T-cell (primary cell): Measurements from ENCODE around the gene LRIF1. TPM values are rescaled to one million over a fixed set of nuclear protein-coding genes. Genes with fewer than 3 reads are reported as not detected.

Experiments
- ATAC-seq, 4 experiments: fragments of 200-7000 bp in 3 of 4; fragments of 150-1000 bp in 1 of 4; cut with Tn5 transposase; replicated peaks in 1 of 4; 1 replicate in 3 of 4; 2 replicates in 1 of 4; pipeline ENCODE4 v1.10.0; 2021; ENCODE audit warnings: moderate library complexity in 3 of 4, mild to moderate bottlenecking in 2 of 4, moderate number of reproducible peaks in 1 of 4
- CTCF ChIA-PET, 2 donors: fragments of 300-600 bp; sonication (Branson Sonifier 250); formaldehyde crosslinking; loops; one replicate each; lab custom pipeline; 2022; ENCODE audit warnings: antibody characterized with exemption in 2 of 2; lab: Charles Lee
- POLR2A ChIA-PET, 2 donors: fragments of 300-600 bp; sonication (Branson Sonifier 250); formaldehyde crosslinking; loops; one replicate each; lab custom pipeline; 2022; ENCODE audit warnings: antibody characterized with exemption in 2 of 2; lab: Charles Lee
- DNase-seq, 35 experiments: peaks; one replicate each; pipeline versions ENCODE4 v3.0.0 to v3.0.0-alpha.2; 2013 to 2023
- H3K27ac ChIP-seq: one replicate; pipeline ENCODE4 v1.5.1; 2013; ENCODE audit warnings: low read length
- H3K27me3 ChIP-seq, 2 experiments: replicated peaks in 1 of 2; 1 replicate in 1 of 2; 2 replicates in 1 of 2; pipeline versions ENCODE4 v1.6.1 to v1.7.0; 2013; ENCODE audit warnings: low read length in 1 of 2, mixed read lengths in 1 of 2; ENCODE audit not compliant: control insufficient read depth in 2 of 2, insufficient read depth in 2 of 2; ENCODE audit errors: extremely low read depth in 1 of 2
- H3K36me3 ChIP-seq, 2 donors: 1 replicate in 1 of 2; 2 replicates in 1 of 2; pipeline versions ENCODE4 v1.6.1 to v1.7.0; 2013; ENCODE audit warnings: low read length in 1 of 2; ENCODE audit not compliant: control insufficient read depth in 2 of 2, insufficient read depth in 1 of 2; ENCODE audit errors: extremely low read depth in 1 of 2
- H3K4me1 ChIP-seq, 2 experiments: 1 replicate in 1 of 2; 2 replicates in 1 of 2; pipeline versions ENCODE4 v1.6.1 to v1.7.0; 2013; ENCODE audit warnings: low read length in 2 of 2, mixed read lengths in 1 of 2; ENCODE audit not compliant: insufficient read depth in 2 of 2, control insufficient read depth in 1 of 2; ENCODE audit errors: extremely low read depth in 1 of 2
- H3K4me3 ChIP-seq, 2 donors: 1 replicate in 1 of 2; 2 replicates in 1 of 2; pipeline versions ENCODE4 v1.5.1 to v1.7.0; 2013; ENCODE audit warnings: mild to moderate bottlenecking in 2 of 2, low read length in 1 of 2, moderate library complexity in 1 of 2; ENCODE audit not compliant: control insufficient read depth in 1 of 2; ENCODE audit errors: extremely low read depth in 1 of 2
- H3K9me3 ChIP-seq: 2 replicates; pipeline ENCODE4 v1.7.0; 2013
- H3K27ac Mint-ChIP-seq, 2 donors: one replicate each; pipeline ENCODE4 v1.8.0; 2020 to 2021; ENCODE audit warnings: mild to moderate bottlenecking in 2 of 2, mixed read lengths in 2 of 2
- H3K27me3 Mint-ChIP-seq, 2 donors: one replicate each; pipeline ENCODE4 v1.8.0; 2021 to 2022; ENCODE audit warnings: mixed read lengths in 2 of 2
- H3K36me3 Mint-ChIP-seq: one replicate; pipeline ENCODE4 v1.8.0; 2021; ENCODE audit warnings: mixed read lengths
- H3K4me1 Mint-ChIP-seq, 3 donors: one replicate each; pipeline ENCODE4 v1.8.0; 2020 to 2022; ENCODE audit warnings: mixed read lengths in 3 of 3, mild to moderate bottlenecking in 1 of 3
- H3K4me3 Mint-ChIP-seq, 3 donors: one replicate each; pipeline ENCODE4 v1.8.0; 2020 to 2022; ENCODE audit warnings: mild to moderate bottlenecking in 3 of 3, mixed read lengths in 3 of 3, moderate library complexity in 3 of 3
- H3K9me3 Mint-ChIP-seq, 3 donors: one replicate each; pipeline ENCODE4 v1.8.0; 2020 to 2022; ENCODE audit warnings: mixed read lengths in 3 of 3
- WGBS: methylation state at CpG from one replicate; pipeline ENCODE4 v1.1.5; 2013; ENCODE audit warnings: missing lambda C conversion rate; ENCODE audit not compliant: insufficient coverage; 5-methylcytosine and 5-hydroxymethylcytosine counted together
- total RNA-seq, 35 experiments: library from RNA in 6 of 35; stranded (reverse) in 6 of 35; fragments of 120-200 nt in 1 of 35; gene quantifications; one replicate each; pipeline versions ENCODE4 v1.2.1 to v1.2.4 and lab custom pipeline; 2013 to 2026

The LRIF1 gene
- total RNA-seq, 5 donors from 2014 or later (not counting 1 experiment from before 2014, with no cell fraction given), result 6.4 to 23.8 (median 19.9) TPM

GRCh38 chr1:110898734-110899457 lies 64.8 kb downstream of the LRIF1 start:
- H3K4me1 Mint-ChIP-seq, result peaks cover 55 to 65% (median 65%) of the 10 kb centered on the region in 3 donors
- peaks cover 91% of the 10 kb centered on the region for H3K36me3 Mint-ChIP-seq
- DNase-seq, result no peak
- H3K9me3 Mint-ChIP-seq, result peaks cover 0 to 2% (median 2%) of the 10 kb centered on the region in 3 donors
- Histone ChIP-seq H3K4me1 (peaks cover 27% of the 10 kb centered on the region in 2 experiments), H3K9me3 (no peaks in the 10 kb centered on the region), H3K27me3 (no peaks in the 10 kb centered on the region), H3K27ac (no peak overlapping the region), H3K36me3 (peaks cover 10 to 75% of the 10 kb centered on the region in 2 donors), H3K4me3 (no peak overlapping the region)
- ATAC-seq, result no peak
- peak overlapping the region; percentile 68 to 89 for H3K27ac Mint-ChIP-seq
- H3K4me3 Mint-ChIP-seq, result no peak overlapping the region
- POLR2A ChIA-PET, result no interaction called here
- CTCF ChIA-PET, result interaction anchor here in 1 of 2 donors (1.6 kb wide), 1 partner anchor 131 kb away, joined by 3 read pairs; no protein-coding TSS in a partner anchor
- no peaks in the 10 kb centered on the region for H3K27me3 Mint-ChIP-seq
- 73% methylated on average over 2 of the region's 3 CpGs for WGBS

GRCh38 chr1:110897681-110898080 lies 66.0 kb downstream of the LRIF1 start:
- Histone ChIP-seq H3K4me1 (peaks cover 33 to 39% of the 10 kb centered on the region in 2 experiments), H3K4me3 (no peak overlapping the region), H3K36me3 (peaks cover 10 to 87% of the 10 kb centered on the region in 2 donors), H3K27me3 (no peaks in the 10 kb centered on the region), H3K27ac (peak overlapping the region; percentile 65), H3K9me3 (no peaks in the 10 kb centered on the region)
- DNase-seq (peak in 1 of 35 experiments; percentile 36), ATAC-seq (peak in 2 of 4 experiments; percentile 25 to 70)
- ChIA-PET CTCF (interaction anchor here in 1 of 2 donors (0.7 to 1.6 kb wide), 2 partner anchors 98 to 133 kb away, joined by 3 to 6 read pairs; no protein-coding TSS in a partner anchor), POLR2A (interaction anchor here (0.6 to 1.1 kb wide), 4 partner anchors 12 to 569 kb away, joined by 3 to 8 read pairs (median 6); no protein-coding TSS in a partner anchor)
- WGBS, result no CpG with 5 or more reads among the region's 2 CpGs
- Mint-ChIP-seq H3K36me3 (peaks cover 93% of the 10 kb centered on the region), H3K4me1 (peaks cover 67 to 74% (median 68%) of the 10 kb centered on the region in 3 donors), H3K27me3 (no peaks in the 10 kb centered on the region), H3K4me3 (peak overlapping the region in 1 of 3 donors; percentile 4), H3K9me3 (no peaks in the 10 kb centered on the region), H3K27ac (peak overlapping the region; percentile 89 to 94)

Other genes with a start within 250 kb of the LRIF1 start
- gene CD53, start 90.8 kb downstream of the LRIF1 start, total RNA-seq, result 100 to 1,000 TPM; 288 to 405 (median 386) TPM
- gene DRAM2, start 176.2 kb upstream of the LRIF1 start, total RNA-seq, result 10 to 100 TPM; 28.5 to 36.7 (median 31.5) TPM
- gene CEPT1, start 176.3 kb upstream of the LRIF1 start, total RNA-seq, result 10 to 100 TPM; 33.2 to 42.3 (median 36.3) TPM
- 100 to 1,000 TPM; 128 to 234 (median 222) TPM for gene DENND2D, start 236.7 kb upstream of the LRIF1 start, total RNA-seq